Neural cell (in vitro differentiated cells): ENCODE data around the gene PRUNE2. TPM values are rescaled to one million over a fixed set of nuclear protein-coding genes. Genes with fewer than 3 reads are reported as not detected.

Experiments
- H2AFZ ChIP-seq: fragments of 200-600, 300-800 bp; sonication (generic), shearing (Covaris generic); 2 replicates; pipeline ENCODE4 v1.6.0; 2014; ENCODE audit warnings: low read depth, mild to moderate bottlenecking, antibody characterized with exemption, low read length, moderate library complexity
- H3F3A ChIP-seq: fragments of 200-600 bp; shearing (Covaris generic); 2 replicates; pipeline ENCODE4 v1.6.1; 2016; ENCODE audit warnings: mild to moderate bottlenecking, moderate library complexity, mixed read lengths, antibody characterized with exemption, low read length; ENCODE audit not compliant: insufficient read depth, poor library complexity, severe bottlenecking
- H3K27ac ChIP-seq: fragments of 200-600, 300-800 bp; sonication (generic), shearing (Covaris generic); 2 replicates; pipeline ENCODE4 v1.5.1; 2014; ENCODE audit warnings: mild to moderate bottlenecking, low read length, moderate library complexity
- H3K27me3 ChIP-seq: fragments of 300-800, 200-600 bp; sonication (generic), shearing (Covaris generic); 2 replicates; pipeline ENCODE4 v1.6.0; 2014; ENCODE audit warnings: mild to moderate bottlenecking, low read depth, low read length, moderate library complexity; ENCODE audit not compliant: insufficient read depth
- H3K36me3 ChIP-seq: fragments of 300-800, 200-600 bp; sonication (generic), shearing (Covaris generic); 2 replicates; pipeline ENCODE4 v1.5.1; 2014; ENCODE audit warnings: mild to moderate bottlenecking, antibody characterized with exemption, low read length, moderate library complexity; ENCODE audit not compliant: insufficient read depth
- H3K4me2 ChIP-seq: fragments of 300-800, 200-600 bp; sonication (generic), shearing (Covaris generic); 2 replicates; pipeline ENCODE4 v1.6.0; 2014; ENCODE audit warnings: mild to moderate bottlenecking, low read length
- H3K4me3 ChIP-seq: fragments of 300-800, 200-600 bp; sonication (generic), shearing (Covaris generic); 2 replicates; pipeline ENCODE4 v1.5.1; 2014; ENCODE audit warnings: mild to moderate bottlenecking, low read length, moderate library complexity
- H3K79me2 ChIP-seq: fragments of 200-600 bp; shearing (Covaris generic); replicated peaks from 2 replicates; pipeline ENCODE4 v1.6.0; 2014; ENCODE audit warnings: mild to moderate bottlenecking, low read length, moderate library complexity; ENCODE audit not compliant: insufficient read depth
- H3K9ac ChIP-seq: fragments of 300-800, 200-600 bp; sonication (generic), shearing (Covaris generic); 2 replicates; pipeline ENCODE4 v1.6.1; 2016; ENCODE audit warnings: mild to moderate bottlenecking, low read length, mixed read lengths
- H3K9me2 ChIP-seq: fragments of 200-600 bp; shearing (Covaris generic); 2 replicates; pipeline ENCODE4 v1.6.1; 2016; ENCODE audit warnings: mild to moderate bottlenecking, low read length, mixed read lengths; ENCODE audit not compliant: insufficient read depth
- H3K9me3 ChIP-seq: fragments of 200-600, 300-800 bp; sonication (generic), shearing (Covaris generic); 2 replicates; pipeline ENCODE4 v1.6.1; 2016; ENCODE audit warnings: mild to moderate bottlenecking, mixed run types, low read length, moderate library complexity, mixed read lengths
- H4K20me1 ChIP-seq: fragments of 200-600 bp; shearing (Covaris generic); 2 replicates; pipeline ENCODE4 v1.6.1; 2016; ENCODE audit warnings: mild to moderate bottlenecking, mixed run types; ENCODE audit not compliant: insufficient read depth
- EP300 ChIP-seq: fragments of 450-650 bp; conservative IDR thresholded peaks from 2 replicates; pipeline ENCODE4 v1.6.1; 2014; ENCODE audit warnings: antibody characterized with exemption, mild to moderate bottlenecking, moderate library complexity; ENCODE audit not compliant: poor library complexity, severe bottlenecking
- EZH2 ChIP-seq: fragments of 200-600, 300-800 bp; shearing (Covaris generic), sonication (generic); IDR thresholded peaks from 2 replicates; pipeline ENCODE4 v1.6.1; 2014; ENCODE audit warnings: antibody characterized with exemption, low read length, borderline replicate concordance, mild to moderate bottlenecking; ENCODE audit not compliant: insufficient read depth, poor library complexity, severe bottlenecking
- MXI1 ChIP-seq: fragments of 450-650 bp; conservative IDR thresholded peaks from 2 replicates; pipeline ENCODE4 v1.6.1; 2014; ENCODE audit warnings: antibody characterized with exemption, mild to moderate bottlenecking; ENCODE audit not compliant: poor library complexity, severe bottlenecking
- POLR2AphosphoS5 ChIP-seq: IDR thresholded peaks from 2 replicates; pipeline ENCODE4 v1.6.1; 2012
- RAD21 ChIP-seq: fragments of 450-650 bp; conservative IDR thresholded peaks from 2 replicates; pipeline ENCODE4 v1.6.1; 2014; ENCODE audit warnings: antibody characterized with exemption, mild to moderate bottlenecking, moderate library complexity
- SMC3 ChIP-seq: fragments of 450-650 bp; conservative IDR thresholded peaks from 2 replicates; pipeline ENCODE4 v1.6.1; 2014; ENCODE audit warnings: antibody characterized with exemption, mild to moderate bottlenecking, moderate library complexity; ENCODE audit not compliant: poor library complexity
- TAF1 ChIP-seq: IDR thresholded peaks from 2 replicates; pipeline ENCODE4 v1.6.1; 2012; ENCODE audit warnings: low read depth
- polyA plus RNA-seq: library from polyadenylated mRNA; depleted of rRNA; stranded (reverse); fragments of >200 nt; gene quantifications from 2 replicates; pipeline ENCODE4 v1.2.3, GENCODE V29; 2014
- TF ChIP-seq, protein P1 (sequence below): fragments of 450-650 bp; IDR thresholded peaks from 2 replicates; pipeline ENCODE4 v1.5.1; 2014; ENCODE audit warnings: antibody characterized with exemption, mild to moderate bottlenecking, moderate library complexity; ENCODE audit not compliant: poor library complexity, severe bottlenecking
- TF ChIP-seq, protein P2 (sequence below): IDR thresholded peaks from 2 replicates; pipeline ENCODE4 v1.6.1; 2012; ENCODE audit warnings: borderline replicate concordance

PRUNE2 gene
- polyA plus RNA-seq, 1 donor from 2014 or later = 9.7 TPM

GRCh38 chr9:76949865-76950264 lies 44.0 kb upstream of the PRUNE2 start:
- H3K4me2 ChIP-seq = no peak overlapping the region
- no peak for TF ChIP-seq RAD21
- no peak for TF ChIP-seq POLR2AphosphoS5
- no peak for TF ChIP-seq EP300
- TF ChIP-seq, protein P1, sequence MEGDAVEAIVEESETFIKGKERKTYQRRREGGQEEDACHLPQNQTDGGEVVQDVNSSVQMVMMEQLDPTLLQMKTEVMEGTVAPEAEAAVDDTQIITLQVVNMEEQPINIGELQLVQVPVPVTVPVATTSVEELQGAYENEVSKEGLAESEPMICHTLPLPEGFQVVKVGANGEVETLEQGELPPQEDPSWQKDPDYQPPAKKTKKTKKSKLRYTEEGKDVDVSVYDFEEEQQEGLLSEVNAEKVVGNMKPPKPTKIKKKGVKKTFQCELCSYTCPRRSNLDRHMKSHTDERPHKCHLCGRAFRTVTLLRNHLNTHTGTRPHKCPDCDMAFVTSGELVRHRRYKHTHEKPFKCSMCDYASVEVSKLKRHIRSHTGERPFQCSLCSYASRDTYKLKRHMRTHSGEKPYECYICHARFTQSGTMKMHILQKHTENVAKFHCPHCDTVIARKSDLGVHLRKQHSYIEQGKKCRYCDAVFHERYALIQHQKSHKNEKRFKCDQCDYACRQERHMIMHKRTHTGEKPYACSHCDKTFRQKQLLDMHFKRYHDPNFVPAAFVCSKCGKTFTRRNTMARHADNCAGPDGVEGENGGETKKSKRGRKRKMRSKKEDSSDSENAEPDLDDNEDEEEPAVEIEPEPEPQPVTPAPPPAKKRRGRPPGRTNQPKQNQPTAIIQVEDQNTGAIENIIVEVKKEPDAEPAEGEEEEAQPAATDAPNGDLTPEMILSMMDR = no peak
- no peak for TF ChIP-seq MXI1
- TF ChIP-seq, protein P2, sequence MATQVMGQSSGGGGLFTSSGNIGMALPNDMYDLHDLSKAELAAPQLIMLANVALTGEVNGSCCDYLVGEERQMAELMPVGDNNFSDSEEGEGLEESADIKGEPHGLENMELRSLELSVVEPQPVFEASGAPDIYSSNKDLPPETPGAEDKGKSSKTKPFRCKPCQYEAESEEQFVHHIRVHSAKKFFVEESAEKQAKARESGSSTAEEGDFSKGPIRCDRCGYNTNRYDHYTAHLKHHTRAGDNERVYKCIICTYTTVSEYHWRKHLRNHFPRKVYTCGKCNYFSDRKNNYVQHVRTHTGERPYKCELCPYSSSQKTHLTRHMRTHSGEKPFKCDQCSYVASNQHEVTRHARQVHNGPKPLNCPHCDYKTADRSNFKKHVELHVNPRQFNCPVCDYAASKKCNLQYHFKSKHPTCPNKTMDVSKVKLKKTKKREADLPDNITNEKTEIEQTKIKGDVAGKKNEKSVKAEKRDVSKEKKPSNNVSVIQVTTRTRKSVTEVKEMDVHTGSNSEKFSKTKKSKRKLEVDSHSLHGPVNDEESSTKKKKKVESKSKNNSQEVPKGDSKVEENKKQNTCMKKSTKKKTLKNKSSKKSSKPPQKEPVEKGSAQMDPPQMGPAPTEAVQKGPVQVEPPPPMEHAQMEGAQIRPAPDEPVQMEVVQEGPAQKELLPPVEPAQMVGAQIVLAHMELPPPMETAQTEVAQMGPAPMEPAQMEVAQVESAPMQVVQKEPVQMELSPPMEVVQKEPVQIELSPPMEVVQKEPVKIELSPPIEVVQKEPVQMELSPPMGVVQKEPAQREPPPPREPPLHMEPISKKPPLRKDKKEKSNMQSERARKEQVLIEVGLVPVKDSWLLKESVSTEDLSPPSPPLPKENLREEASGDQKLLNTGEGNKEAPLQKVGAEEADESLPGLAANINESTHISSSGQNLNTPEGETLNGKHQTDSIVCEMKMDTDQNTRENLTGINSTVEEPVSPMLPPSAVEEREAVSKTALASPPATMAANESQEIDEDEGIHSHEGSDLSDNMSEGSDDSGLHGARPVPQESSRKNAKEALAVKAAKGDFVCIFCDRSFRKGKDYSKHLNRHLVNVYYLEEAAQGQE = no peak
- TF ChIP-seq TAF1 = no peak
- no peak for TF ChIP-seq SMC3
- TF ChIP-seq EZH2 = no peak
- no peak overlapping the region for H3K4me3 ChIP-seq
- no peaks in the 10 kb centered on the region for H3K9me3 ChIP-seq
- no peaks in the 10 kb centered on the region for H3K36me3 ChIP-seq
- no peaks in the 10 kb centered on the region for H4K20me1 ChIP-seq
- H3F3A ChIP-seq = no peaks in the 10 kb centered on the region
- H3K27me3 ChIP-seq = no peaks in the 10 kb centered on the region
- no peaks in the 10 kb centered on the region for H3K79me2 ChIP-seq
- no peaks in the 10 kb centered on the region for H3K9me2 ChIP-seq
- H3K9ac ChIP-seq = no peak overlapping the region
- no peak overlapping the region for H2AFZ ChIP-seq
- no peak overlapping the region for H3K27ac ChIP-seq

GRCh38 chr9:76944011-76944410 lies 38.1 kb upstream of the PRUNE2 start:
- no peak for TF ChIP-seq RAD21
- TF ChIP-seq, protein P1 = no peak
- TF ChIP-seq, protein P2 = no peak
- no peak for TF ChIP-seq SMC3
- TF ChIP-seq EZH2 = no peak
- no peak for TF ChIP-seq MXI1
- no peak for TF ChIP-seq EP300
- TF ChIP-seq POLR2AphosphoS5 = no peak
- TF ChIP-seq TAF1 = no peak
- H3F3A ChIP-seq = no peaks in the 10 kb centered on the region
- no peaks in the 10 kb centered on the region for H3K27me3 ChIP-seq
- H2AFZ ChIP-seq = no peak overlapping the region
- no peak overlapping the region for H3K27ac ChIP-seq
- no peaks in the 10 kb centered on the region for H4K20me1 ChIP-seq
- no peak overlapping the region for H3K4me3 ChIP-seq
- no peaks in the 10 kb centered on the region for H3K79me2 ChIP-seq
- no peak overlapping the region for H3K4me2 ChIP-seq
- H3K9ac ChIP-seq = no peak overlapping the region
- H3K9me3 ChIP-seq = no peaks in the 10 kb centered on the region
- H3K36me3 ChIP-seq = no peaks in the 10 kb centered on the region
- H3K9me2 ChIP-seq = no peaks in the 10 kb centered on the region
